ENCODE measurements around the gene CNGA4.
"Not testable (repeated sequence)": the region's sequence is repeated elsewhere in the genome, so short reads cannot be mapped to it uniquely, and the experiment has no call there.

Gene CNGA4

GRCh38 chr11:6241316-6241715 lies 2.4 kb downstream of the CNGA4 start:
- H3K4me3 ChIP-seq (ENCODE audit: low read depth in 1 of 2, low read length in 1 of 2): peak overlapping the region in 1 of 2 experiments; percentile 47
- H3K9me3 ChIP-seq: no peaks in the 10 kb centered on the region
- H3K36me3 ChIP-seq: no peaks in the 10 kb centered on the region
- no peak for TF ChIP-seq CTCF (IDR thresholded peaks at IDR 0.05)
- peak overlapping the region; percentile 79 for H3K27ac ChIP-seq
- peaks cover 32% of the 10 kb centered on the region in 2 experiments for H3K4me1 ChIP-seq (ENCODE audit: control insufficient read depth in 1 of 2, insufficient read depth in 1 of 2, low read depth in 1 of 2, low read length in 1 of 2)
- no peaks in the 10 kb centered on the region for H3K27me3 ChIP-seq

GRCh38 chr11:6245536-6245935 lies 6.6 kb downstream of the CNGA4 start:
- Histone ChIP-seq H3K27ac (no peak overlapping the region), H3K27me3 (no peaks in the 10 kb centered on the region), H3K9me3 (no peaks in the 10 kb centered on the region), H3K4me3 (ENCODE audit: low read depth in 1 of 2, low read length in 1 of 2) (no peak overlapping the region), H3K4me1 (ENCODE audit: control insufficient read depth in 1 of 2, insufficient read depth in 1 of 2, low read depth in 1 of 2, low read length in 1 of 2) (peaks cover 13% of the 10 kb centered on the region in 2 experiments), H3K36me3 (no peaks in the 10 kb centered on the region)
- no peak for TF ChIP-seq CTCF (IDR thresholded peaks at IDR 0.05)

GRCh38 chr11:6248248-6248647 lies 9.4 kb downstream of the CNGA4 start:
- Histone ChIP-seq H3K4me3 (ENCODE audit: low read depth in 1 of 2, low read length in 1 of 2) (no peak overlapping the region), H3K27ac (no peak overlapping the region), H3K9me3 (no peaks in the 10 kb centered on the region), H3K27me3 (no peaks in the 10 kb centered on the region), H3K36me3 (no peaks in the 10 kb centered on the region), H3K4me1 (ENCODE audit: control insufficient read depth in 1 of 2, insufficient read depth in 1 of 2, low read depth in 1 of 2, low read length in 1 of 2) (no peaks in the 10 kb centered on the region)
- TF ChIP-seq CTCF (IDR thresholded peaks at IDR 0.05): no peak

- H3K4me3 ChIP-seq (ENCODE audit: low read depth in 1 of 2, low read length in 1 of 2); H3K9me3 ChIP-seq; H3K36me3 ChIP-seq; H3K4me1 ChIP-seq (ENCODE audit: control insufficient read depth in 1 of 2, insufficient read depth in 1 of 2, low read depth in 1 of 2, low read length in 1 of 2); H3K27me3 ChIP-seq; H3K27ac ChIP-seq: not testable (repeated sequence)
Measured at GRCh38 chr11:6248897-6249296, 10.0 kb downstream of the CNGA4 start.

GRCh38 chr11:6249770-6250555 lies 11.1 kb downstream of the CNGA4 start:
- peaks cover 6% of the 10 kb centered on the region for H3K27me3 ChIP-seq
- no peaks in the 10 kb centered on the region for H3K36me3 ChIP-seq
- no peak overlapping the region for H3K4me3 ChIP-seq (ENCODE audit: low read depth in 1 of 2, low read length in 1 of 2)
- no peaks in the 10 kb centered on the region for H3K4me1 ChIP-seq (ENCODE audit: control insufficient read depth in 1 of 2, insufficient read depth in 1 of 2, low read depth in 1 of 2, low read length in 1 of 2)
- H3K27ac ChIP-seq: no peak overlapping the region
- H3K9me3 ChIP-seq: no peaks in the 10 kb centered on the region
- no peak for TF ChIP-seq CTCF (IDR thresholded peaks at IDR 0.05)

GRCh38 chr11:6251120-6251733 lies 12.3 kb downstream of the CNGA4 start:
- Histone ChIP-seq H3K9me3 (no peaks in the 10 kb centered on the region), H3K27me3 (peaks cover 19% of the 10 kb centered on the region), H3K4me1 (ENCODE audit: control insufficient read depth in 1 of 2, insufficient read depth in 1 of 2, low read depth in 1 of 2, low read length in 1 of 2) (no peaks in the 10 kb centered on the region), H3K27ac (no peak overlapping the region), H3K4me3 (ENCODE audit: low read depth in 1 of 2, low read length in 1 of 2) (no peak overlapping the region), H3K36me3 (no peaks in the 10 kb centered on the region)
- peak; percentile 82 for TF ChIP-seq CTCF (IDR thresholded peaks at IDR 0.05)

Data from neutrophil (primary cell).